Natural killer cell treated with Interleukin-12 subunit alpha and Interleukin-12 subunit beta and Interleukin-15 and Interleukin-18, amount 100 ng/mL, for 72 hours (primary cell): ENCODE measurements around the gene GNAQ. TPM values are rescaled to one million over a fixed set of nuclear protein-coding genes. Genes with fewer than 3 reads are reported as not detected.

Experiments
- ATAC-seq, 2 donors: fragments of 150-1000 bp; cut with Tn5 transposase in 1 of 2; sonication (Bioruptor Pico), chemical (Tn5 transposase) in 1 of 2; 2 replicates each; pipeline ENCODE4 v1.10.0; 2021
- DNase-seq: peaks from one replicate; pipeline ENCODE4 v3.0.0; 2022; ENCODE audit warnings: low spot score
- H3K27ac Mint-ChIP-seq, 2 donors: 1 replicate in 1 of 2; 2 replicates in 1 of 2; pipeline ENCODE4 v1.8.0; 2022; ENCODE audit warnings: mixed read lengths in 2 of 2, mild to moderate bottlenecking in 1 of 2, moderate library complexity in 1 of 2
- H3K27me3 Mint-ChIP-seq, 2 donors: 1 replicate in 1 of 2; 2 replicates in 1 of 2; pipeline ENCODE4 v1.8.0; 2022; ENCODE audit warnings: mixed read lengths in 2 of 2
- H3K36me3 Mint-ChIP-seq: one replicate; pipeline ENCODE4 v1.8.0; 2022; ENCODE audit warnings: mixed read lengths
- H3K4me1 Mint-ChIP-seq, 2 donors: 1 replicate in 1 of 2; 2 replicates in 1 of 2; pipeline ENCODE4 v1.8.0; 2022; ENCODE audit warnings: low read depth in 2 of 2, mixed read lengths in 2 of 2, mild to moderate bottlenecking in 1 of 2
- H3K4me3 Mint-ChIP-seq: one replicate; pipeline ENCODE4 v1.8.0; 2022; ENCODE audit warnings: mixed read lengths
- H3K9me3 Mint-ChIP-seq: 2 replicates; pipeline ENCODE4 v1.8.0; 2022; ENCODE audit warnings: mixed read lengths
- total RNA-seq, 2 donors: library from RNA; stranded (reverse); gene quantifications; one replicate each; pipeline ENCODE4 v1.2.3, GENCODE V29; 2022

The GNAQ gene
- total RNA-seq, 2 donors from 2014 or later: 21.1 to 39.4 TPM

GRCh38 chr9:77901771-77902170 lies 129.8 kb downstream of the GNAQ start:
- Mint-ChIP-seq H3K4me1 (peaks cover 13% of the 10 kb centered on the region in 2 donors), H3K27me3 (no peaks in the 10 kb centered on the region), H3K4me3 (no peak overlapping the region), H3K9me3 (no peaks in the 10 kb centered on the region), H3K36me3 (no peaks in the 10 kb centered on the region), H3K27ac (no peak overlapping the region)
- DNase-seq: no peak
- ATAC-seq: no peak

GRCh38 chr9:77901018-77901417 lies 130.6 kb downstream of the GNAQ start:
- no peak for ATAC-seq

GRCh38 chr9:77899679-77900354 lies 131.8 kb downstream of the GNAQ start:
- Mint-ChIP-seq H3K27me3 (no peaks in the 10 kb centered on the region), H3K36me3 (no peaks in the 10 kb centered on the region), H3K27ac (no peak overlapping the region), H3K9me3 (no peaks in the 10 kb centered on the region), H3K4me1 (peaks cover 13% of the 10 kb centered on the region in 2 donors), H3K4me3 (no peak overlapping the region)
- no peak for DNase-seq
- ATAC-seq: peak in 1 of 2 donors; percentile 59

More at GRCh38 chr9:77901018-77901417, 130.6 kb downstream of the GNAQ start:
- Mint-ChIP-seq H3K4me1 (peaks cover 13 to 15% of the 10 kb centered on the region in 2 donors), H3K4me3 (no peak overlapping the region), H3K9me3 (no peaks in the 10 kb centered on the region), H3K36me3 (no peaks in the 10 kb centered on the region), H3K27me3 (no peaks in the 10 kb centered on the region), H3K27ac (no peak overlapping the region)
- no peak for DNase-seq

GRCh38 chr9:77898864-77899263 lies 132.7 kb downstream of the GNAQ start:
- Mint-ChIP-seq H3K27me3 (no peaks in the 10 kb centered on the region), H3K27ac (no peak overlapping the region), H3K4me1 (peaks cover 13% of the 10 kb centered on the region in 2 donors), H3K4me3 (no peak overlapping the region), H3K36me3 (no peaks in the 10 kb centered on the region), H3K9me3 (no peaks in the 10 kb centered on the region)
- ATAC-seq: no peak
- no peak for DNase-seq

- Mint-ChIP-seq H3K36me3 (no peaks in the 10 kb centered on the region), H3K27me3 (no peaks in the 10 kb centered on the region), H3K9me3 (no peaks in the 10 kb centered on the region), H3K4me3 (no peak overlapping the region), H3K27ac (no peak overlapping the region), H3K4me1 (peaks cover 17 to 22% of the 10 kb centered on the region in 2 donors)
- no peak for ATAC-seq
- DNase-seq: no peak
These were observed 134.5 kb downstream of the GNAQ start for GRCh38 chr9:77896938-77897667.

- ATAC-seq (no peak), DNase-seq (no peak)
- Mint-ChIP-seq H3K27ac (no peak overlapping the region), H3K4me3 (no peak overlapping the region), H3K4me1 (peaks cover 21 to 25% of the 10 kb centered on the region in 2 donors), H3K9me3 (no peaks in the 10 kb centered on the region), H3K27me3 (no peaks in the 10 kb centered on the region), H3K36me3 (no peaks in the 10 kb centered on the region)
These were observed 135.2 kb downstream of the GNAQ start for GRCh38 chr9:77896269-77896937.

GRCh38 chr9:77893706-77894105 lies 137.9 kb downstream of the GNAQ start:
- Mint-ChIP-seq H3K9me3 (no peaks in the 10 kb centered on the region), H3K27ac (no peak overlapping the region), H3K36me3 (no peaks in the 10 kb centered on the region), H3K4me1 (peaks cover 14 to 21% of the 10 kb centered on the region in 2 donors), H3K27me3 (no peaks in the 10 kb centered on the region), H3K4me3 (no peak overlapping the region)
- ATAC-seq: no peak
- DNase-seq: no peak

GRCh38 chr9:77892955-77893514 lies 138.6 kb downstream of the GNAQ start:
- no peak for DNase-seq
- Mint-ChIP-seq H3K4me3 (no peak overlapping the region), H3K27me3 (no peaks in the 10 kb centered on the region), H3K9me3 (no peaks in the 10 kb centered on the region), H3K36me3 (no peaks in the 10 kb centered on the region), H3K27ac (no peak overlapping the region), H3K4me1 (peaks cover 14 to 18% of the 10 kb centered on the region in 2 donors)
- no peak for ATAC-seq

- Mint-ChIP-seq H3K4me3 (peak overlapping the region; percentile 18), H3K27ac (peak overlapping the region in 1 of 2 donors; percentile 17), H3K4me1 (peaks cover 14 to 18% of the 10 kb centered on the region in 2 donors), H3K36me3 (no peaks in the 10 kb centered on the region), H3K27me3 (no peaks in the 10 kb centered on the region), H3K9me3 (no peaks in the 10 kb centered on the region)
- ATAC-seq: no peak
- DNase-seq: no peak
These were observed 139.4 kb downstream of the GNAQ start for GRCh38 chr9:77892171-77892570.

- Mint-ChIP-seq H3K4me1 (peaks cover 14 to 16% of the 10 kb centered on the region in 2 donors), H3K4me3 (no peak overlapping the region), H3K36me3 (no peaks in the 10 kb centered on the region), H3K27ac (no peak overlapping the region), H3K27me3 (no peaks in the 10 kb centered on the region), H3K9me3 (no peaks in the 10 kb centered on the region)
- ATAC-seq (no peak), DNase-seq (no peak)
These were observed 140.3 kb downstream of the GNAQ start for GRCh38 chr9:77891128-77891800.

GRCh38 chr9:77887662-77888061 lies 143.9 kb downstream of the GNAQ start:
- ATAC-seq (no peak), DNase-seq (no peak)
- H3K9me3 Mint-ChIP-seq: no peaks in the 10 kb centered on the region
- no peaks in the 10 kb centered on the region for H3K36me3 Mint-ChIP-seq
- H3K27ac Mint-ChIP-seq: no peak overlapping the region
- no peaks in the 10 kb centered on the region for H3K27me3 Mint-ChIP-seq
- peaks cover 14 to 27% of the 10 kb centered on the region in 2 donors for H3K4me1 Mint-ChIP-seq
- no peak overlapping the region for H3K4me3 Mint-ChIP-seq

- no peaks in the 10 kb centered on the region for H3K36me3 Mint-ChIP-seq
- no peak overlapping the region for H3K4me3 Mint-ChIP-seq
- DNase-seq (no peak), ATAC-seq (no peak)
- no peaks in the 10 kb centered on the region for H3K27me3 Mint-ChIP-seq
- no peak overlapping the region for H3K27ac Mint-ChIP-seq
- no peaks in the 10 kb centered on the region for H3K9me3 Mint-ChIP-seq
- H3K4me1 Mint-ChIP-seq: peaks cover 0 to 18% of the 10 kb centered on the region in 2 donors
These were observed 146.4 kb downstream of the GNAQ start for GRCh38 chr9:77885104-77885672.
